NCI-H128 (cell line): ENCODE results near the gene TMEFF2.
"Not testable (repeated sequence)": the region's sequence is repeated elsewhere in the genome, so short reads cannot be mapped to it uniquely, and the experiment has no call there.

Experiments
- DNase-seq: peaks from one replicate; lab custom pipeline; 2025; ENCODE audit not compliant: unreplicated experiment; lab: John Stamatoyannopoulos, UW

The TMEFF2 gene

GRCh38 chr2:192130312-192130711 lies 64.4 kb downstream of the TMEFF2 start:
- not testable (repeated sequence) for DNase-seq

GRCh38 chr2:192128655-192129054 lies 66.1 kb downstream of the TMEFF2 start:
- DNase-seq: no peak

DNA sequence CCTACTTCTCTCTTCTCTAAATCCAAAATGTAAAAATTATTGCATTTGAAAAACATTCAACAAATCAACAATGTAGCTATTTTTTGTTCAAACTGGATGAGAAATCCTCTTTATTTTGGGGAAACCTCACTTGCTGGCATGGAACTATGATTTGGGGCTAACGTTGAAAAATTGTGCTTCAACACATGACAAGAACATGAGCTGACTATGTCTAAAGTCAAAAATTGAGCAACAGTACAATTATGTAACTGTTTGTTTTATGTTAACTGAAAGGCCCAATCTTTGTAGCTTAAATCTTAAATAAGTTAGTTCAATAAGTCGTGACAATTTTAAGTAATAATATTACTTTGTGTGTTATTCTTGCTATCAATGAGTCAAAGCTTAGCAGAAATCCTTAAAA lies 67.3 kb downstream of the TMEFF2 start:
- DNase-seq: no peak

DNA sequence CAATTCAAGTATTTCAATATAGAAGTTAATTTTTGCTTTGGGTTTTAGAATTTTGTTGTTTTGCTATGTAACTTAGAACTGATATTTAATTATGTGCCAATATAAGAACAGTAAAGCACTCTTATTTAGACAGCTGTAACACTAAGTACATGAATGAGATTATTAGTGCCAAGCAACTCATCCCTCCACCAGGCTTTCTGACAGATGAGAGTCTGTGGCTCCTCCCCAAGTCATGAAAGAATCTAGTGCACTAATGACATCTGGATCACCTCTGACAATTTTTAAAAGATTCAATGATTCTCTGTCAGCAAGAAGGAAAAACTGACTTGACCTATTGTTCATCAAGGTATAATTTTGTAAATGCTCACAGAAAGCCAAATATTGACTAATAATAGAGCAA lies 67.8 kb downstream of the TMEFF2 start:
- no peak for DNase-seq

- DNase-seq: no peak
These were observed 68.3 kb downstream of the TMEFF2 start for GRCh38 chr2:192126426-192126825.

GRCh38 chr2:192124571-192124970 lies 70.2 kb downstream of the TMEFF2 start:
- DNase-seq: no peak

DNA sequence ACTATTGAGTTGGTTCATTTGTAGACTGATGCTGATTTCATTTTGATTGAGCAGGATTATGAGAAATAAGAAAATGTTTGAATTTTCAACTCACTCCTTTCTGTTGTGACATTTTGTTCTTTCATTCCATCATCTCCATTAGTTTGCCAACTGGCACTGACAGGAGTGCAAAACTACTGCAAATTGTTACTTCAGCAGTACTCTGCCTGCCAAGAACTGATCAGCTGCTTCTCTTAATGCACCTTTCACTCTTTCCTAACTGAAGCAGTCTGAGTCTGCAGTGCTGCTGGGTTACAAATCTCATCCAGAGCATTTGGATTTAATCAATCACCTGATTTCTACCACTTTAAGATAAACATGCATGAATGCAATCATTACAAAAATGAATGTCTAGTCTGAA lies 70.9 kb downstream of the TMEFF2 start:
- DNase-seq: no peak

GRCh38 chr2:192122946-192123345 lies 71.8 kb downstream of the TMEFF2 start:
- no peak for DNase-seq

DNA sequence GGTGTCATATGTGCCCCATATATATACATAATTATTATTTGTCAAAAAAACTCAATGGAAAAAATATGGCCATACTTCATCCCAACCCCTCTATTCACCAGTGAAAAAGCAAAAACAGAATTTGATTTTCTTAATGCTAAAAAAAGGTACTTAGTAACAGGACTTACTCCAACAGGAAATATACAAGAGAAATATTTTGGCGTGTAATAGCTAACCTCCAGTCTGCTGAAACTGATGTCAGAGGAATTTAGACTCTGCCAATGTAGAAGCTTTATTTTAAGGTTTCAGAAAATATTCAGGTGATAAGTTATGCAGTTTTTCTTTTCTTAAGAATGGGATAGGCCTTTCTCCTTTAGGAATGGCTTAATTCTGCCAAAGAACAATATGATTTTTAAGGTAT lies 72.6 kb downstream of the TMEFF2 start:
- DNase-seq: no peak

GRCh38 chr2:192119536-192119935 lies 75.2 kb downstream of the TMEFF2 start:
- DNase-seq: no peak

DNA sequence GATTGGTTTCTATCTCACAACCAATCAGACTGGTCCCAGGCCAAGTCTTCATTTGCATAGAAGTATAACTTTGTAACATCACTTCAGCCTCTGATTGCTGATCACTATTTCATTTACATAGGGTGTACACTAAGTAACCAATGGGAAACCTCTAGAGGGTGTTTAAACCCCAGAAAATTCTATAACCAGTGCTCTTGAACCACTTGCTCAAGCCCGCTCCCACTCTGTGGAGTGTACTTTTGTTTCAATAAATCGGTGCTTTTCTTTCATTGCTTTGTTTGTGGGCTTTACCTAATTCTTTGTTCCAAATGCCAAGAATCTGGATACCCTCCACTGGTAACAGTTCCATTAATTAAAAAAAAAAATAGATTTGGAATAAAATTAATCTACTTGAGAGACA lies 77.0 kb downstream of the TMEFF2 start:
- DNase-seq: no peak

DNA sequence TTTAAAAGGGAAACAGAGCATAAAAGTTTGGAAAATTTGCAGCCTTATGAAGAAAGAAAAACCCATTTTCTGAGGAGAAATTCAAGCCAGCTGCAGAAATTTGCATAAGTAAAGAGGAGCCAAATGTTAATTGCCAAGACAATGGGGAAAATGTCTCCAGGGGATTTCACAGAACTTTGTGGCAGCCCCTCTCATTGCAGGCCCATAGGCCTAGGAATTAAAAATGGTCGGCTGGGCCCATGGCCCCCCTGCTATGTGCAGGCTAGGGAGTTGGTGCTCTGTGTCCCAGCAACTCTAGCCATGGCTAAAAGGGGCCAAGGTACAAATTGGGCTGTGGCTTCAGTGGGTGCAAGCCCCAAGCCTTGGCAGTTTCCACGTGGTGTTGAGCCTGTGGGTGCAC lies 83.2 kb downstream of the TMEFF2 start:
- not testable (repeated sequence) for DNase-seq

DNA sequence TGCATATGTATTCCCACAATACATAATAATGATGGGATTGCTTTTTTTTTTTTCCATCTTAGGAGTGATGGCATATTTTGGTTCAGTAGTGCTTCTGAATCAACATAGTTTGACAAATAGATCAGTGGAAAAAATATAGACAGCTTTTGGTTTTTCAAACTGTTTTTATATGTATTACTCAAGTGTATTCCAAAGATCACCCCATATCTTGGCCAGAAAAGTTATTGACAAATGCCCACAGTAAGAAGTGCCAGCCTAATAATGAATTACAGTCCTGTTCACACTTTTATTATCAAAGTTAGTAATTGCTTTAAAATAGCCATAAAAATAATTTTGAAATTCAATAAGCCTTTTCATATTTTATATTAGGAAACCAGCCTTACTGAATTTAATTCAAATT lies 95.0 kb downstream of the TMEFF2 start:
- no peak for DNase-seq

DNA sequence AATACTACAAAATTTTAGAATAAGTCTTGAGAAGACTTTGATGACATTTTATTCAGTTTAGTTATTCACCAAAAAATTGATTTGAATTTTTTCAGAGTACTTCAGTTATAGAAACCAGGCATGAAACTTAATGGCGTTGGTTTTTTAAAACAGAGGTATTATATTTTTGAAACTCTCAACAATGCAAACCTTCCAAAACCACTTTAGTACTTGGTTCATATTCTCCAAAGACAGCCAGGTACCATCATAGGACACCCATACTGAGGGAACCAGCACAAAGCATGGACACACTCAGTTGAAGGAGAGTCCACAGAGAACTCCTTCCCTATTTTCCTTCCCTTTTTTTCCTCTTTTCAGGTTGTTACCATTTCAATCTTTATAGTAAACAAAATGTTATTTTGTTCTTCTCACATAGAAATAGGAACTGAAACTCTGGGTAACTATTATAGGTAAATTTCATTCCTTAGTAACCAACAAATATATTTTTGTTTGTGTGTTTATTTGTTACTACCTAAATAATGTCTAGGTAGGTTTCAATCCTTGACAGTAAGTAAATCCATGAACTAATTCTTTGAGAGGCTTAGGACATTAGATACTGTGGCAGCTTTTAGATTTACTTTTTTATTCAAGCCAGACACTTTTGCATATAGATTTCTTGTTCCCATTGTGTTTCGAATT lies 95.8 kb downstream of the TMEFF2 start:
- DNase-seq: no peak

- no peak for DNase-seq
These were observed 103.3 kb downstream of the TMEFF2 start for GRCh38 chr2:192091476-192091875.

DNA sequence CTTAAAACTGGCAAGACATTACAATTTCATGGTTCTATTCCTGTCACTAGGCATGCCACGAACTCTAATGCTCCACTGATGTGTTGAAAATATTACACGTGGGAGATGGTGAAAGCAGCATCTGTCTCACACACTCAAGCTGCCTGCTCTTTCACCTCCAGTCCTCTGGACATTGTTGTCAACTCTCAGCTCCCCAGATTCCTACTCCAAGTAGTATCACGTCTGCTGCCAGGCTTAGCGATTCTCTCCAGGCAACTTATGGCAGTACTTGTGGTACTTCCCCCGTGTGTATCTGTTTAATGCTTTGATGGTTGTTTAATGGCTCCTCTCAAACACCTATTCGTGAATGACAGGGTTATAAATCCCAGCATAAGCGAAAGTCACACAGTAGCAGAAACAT lies 103.8 kb downstream of the TMEFF2 start:
- no peak for DNase-seq

DNA sequence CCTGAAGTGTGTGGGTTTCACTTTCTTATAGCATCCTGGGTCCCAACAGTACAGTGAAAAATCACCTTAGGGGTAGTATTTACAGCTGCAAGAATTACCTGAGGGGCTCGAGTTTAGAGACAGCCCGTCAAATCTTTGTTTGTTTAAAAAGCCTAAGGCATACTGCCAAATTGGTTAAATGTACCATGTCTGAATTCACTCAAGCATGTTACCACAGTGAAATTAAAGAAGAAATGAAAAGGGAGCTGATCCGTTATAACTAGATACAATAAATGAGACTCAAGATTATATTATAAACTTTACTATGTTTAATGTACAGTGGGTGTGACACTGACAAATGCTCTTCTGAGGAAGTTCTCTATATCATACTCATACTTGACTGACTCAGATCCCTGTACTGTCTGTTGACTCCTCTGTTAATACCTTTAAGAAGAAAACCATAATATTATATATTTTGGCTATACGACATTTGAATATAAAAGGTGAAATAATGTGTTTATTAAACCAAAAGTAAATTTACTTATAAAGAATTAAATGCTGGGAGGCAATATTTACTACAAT lies 107.3 kb downstream of the TMEFF2 start:
- DNase-seq: peak; percentile 21

DNA sequence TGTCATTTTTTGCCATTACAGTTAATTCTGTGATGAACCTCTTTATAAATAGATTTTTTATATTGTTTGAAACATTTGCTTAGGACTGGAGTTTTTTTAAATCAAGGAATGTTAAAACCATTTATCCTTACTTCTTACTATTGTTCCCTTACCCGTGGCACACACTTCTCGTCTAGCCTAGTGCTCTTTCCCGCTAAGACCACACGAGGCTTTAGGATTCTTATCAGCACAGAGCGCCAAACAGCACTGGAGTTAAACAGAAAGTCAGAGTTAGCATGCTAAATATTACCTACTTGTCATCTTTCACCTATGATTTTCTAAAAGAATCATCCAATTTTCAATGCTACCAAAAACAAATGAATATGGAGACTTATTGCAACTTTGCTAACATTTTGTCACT lies 112.6 kb downstream of the TMEFF2 start:
- DNase-seq: no peak

DNA sequence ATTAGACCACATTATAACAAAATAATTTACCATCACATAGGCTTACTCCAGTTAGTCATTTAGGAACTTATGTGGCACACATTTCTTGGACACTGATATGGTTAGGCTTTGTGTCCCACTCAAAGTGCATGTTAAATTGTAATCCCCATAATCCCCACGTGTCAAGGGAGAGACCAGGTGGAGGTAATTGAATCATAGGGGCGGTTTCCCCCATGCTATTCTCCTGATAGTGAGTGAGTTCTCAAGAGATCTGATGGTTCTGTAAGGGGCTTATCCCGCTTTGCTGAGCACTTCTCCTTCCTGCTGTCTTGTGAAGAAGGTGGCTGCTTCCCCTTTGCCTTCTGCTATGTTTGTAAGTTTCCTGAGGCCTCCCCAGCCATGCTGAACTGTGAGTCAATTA lies 114.6 kb downstream of the TMEFF2 start:
- DNase-seq: not testable (repeated sequence)

- no peak for DNase-seq
These were observed 120.9 kb downstream of the TMEFF2 start for GRCh38 chr2:192073878-192074277.

GRCh38 chr2:192072778-192073177 lies 122.0 kb downstream of the TMEFF2 start:
- no peak for DNase-seq

DNA sequence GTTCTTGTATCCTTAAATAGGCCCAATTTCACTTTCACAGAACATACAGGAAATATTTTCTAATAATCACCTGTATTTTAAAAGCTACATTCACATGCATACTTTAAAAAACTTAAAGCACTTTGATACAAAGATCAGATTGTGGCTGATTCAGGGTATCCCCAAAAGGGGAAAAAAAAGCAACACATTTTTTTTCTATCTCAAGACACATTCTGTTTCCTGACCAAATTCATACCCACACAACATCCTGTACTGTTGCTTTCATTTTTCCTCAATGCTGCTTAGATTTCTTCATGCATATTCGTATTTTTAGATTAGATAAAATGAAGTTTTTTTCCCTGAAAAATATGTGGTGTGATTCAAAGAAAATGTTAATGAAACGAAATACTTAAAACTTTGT lies 122.5 kb downstream of the TMEFF2 start:
- no peak for DNase-seq

- DNase-seq: no peak
These were observed 124.6 kb downstream of the TMEFF2 start for GRCh38 chr2:192070099-192070498.
